Astrocyte (in vitro differentiated cells and primary cell): ENCODE measurements around the gene FRMD4A.

Source experiments
- CTCF ChIP-seq: IDR thresholded peaks from 2 replicates; pipeline ENCODE4 v1.5.1; 2011; ENCODE audit warnings: low read depth, mild to moderate bottlenecking, inconsistent platforms, low read length, moderate library complexity; ENCODE audit not compliant: insufficient read depth
- EZH2 ChIP-seq: IDR thresholded peaks from 2 replicates; pipeline ENCODE4 v1.6.1; 2012; ENCODE audit warnings: mild to moderate bottlenecking, low read length, inconsistent platforms; ENCODE audit not compliant: insufficient read depth

- TF ChIP-seq CTCF (no peak), EZH2 (no peak)
Observed at GRCh38 chr10:13684806-13685482, 645.8 kb downstream of the FRMD4A start.
